DMS 273 (cell line): Measurements from ENCODE around the gene GHR.
"Not testable (repeated sequence)": the region's sequence is repeated elsewhere in the genome, so short reads cannot be mapped to it uniquely, and the experiment has no call there.

ENCODE experiments used
- DNase-seq: peaks from one replicate; lab custom pipeline; 2025; ENCODE audit not compliant: unreplicated experiment; lab: John Stamatoyannopoulos, UW

Gene GHR

GRCh38 chr5:42566652-42567295 is 143.5 kb downstream of the GHR start:
- DNase-seq = no peak

GRCh38 chr5:42569325-42569724 is 146.1 kb downstream of the GHR start:
- DNase-seq = no peak

DNA sequence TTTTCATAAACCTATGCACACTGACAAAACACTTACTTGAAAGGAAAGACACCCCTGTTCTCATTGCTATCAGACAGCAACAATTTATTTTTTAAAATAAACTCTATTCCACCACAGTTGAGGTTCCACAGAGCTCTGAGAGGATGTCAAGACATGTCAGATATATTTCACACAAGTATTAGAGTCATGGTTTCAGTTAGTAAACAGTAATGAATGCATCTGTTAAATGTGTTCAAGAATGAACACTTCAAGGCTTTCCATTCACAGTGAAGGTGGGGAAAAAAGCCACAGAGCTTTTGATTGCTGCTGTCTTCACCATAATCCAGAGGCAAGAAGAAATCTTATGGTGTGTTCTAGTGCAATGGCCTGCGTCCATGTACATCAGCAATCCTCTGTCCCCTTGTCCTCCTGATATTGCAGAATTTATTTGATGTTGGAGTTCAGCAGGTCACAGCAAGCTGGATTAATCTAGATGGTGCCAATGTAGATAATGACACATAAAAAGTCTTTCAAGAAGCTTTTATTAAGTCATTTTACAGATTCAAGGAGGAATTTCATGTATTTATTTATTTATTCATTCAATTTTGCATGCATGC is 146.8 kb downstream of the GHR start:
- DNase-seq = no peak

- no peak for DNase-seq
Observed at GRCh38 chr5:42570966-42571960, 148.0 kb downstream of the GHR start.

GRCh38 chr5:42572313-42572712 is 149.1 kb downstream of the GHR start:
- no peak for DNase-seq

- no peak for DNase-seq
Observed at GRCh38 chr5:42573386-42573785, 150.1 kb downstream of the GHR start.

GRCh38 chr5:42575914-42576313 is 152.7 kb downstream of the GHR start:
- DNase-seq = not testable (repeated sequence)

GRCh38 chr5:42578901-42579300 is 155.7 kb downstream of the GHR start:
- not testable (repeated sequence) for DNase-seq

GRCh38 chr5:42579320-42579719 is 156.1 kb downstream of the GHR start:
- no peak for DNase-seq

- DNase-seq = no peak
Observed at GRCh38 chr5:42581845-42582244, 158.6 kb downstream of the GHR start.

GRCh38 chr5:42582723-42583122 is 159.5 kb downstream of the GHR start:
- DNase-seq = no peak

DNA sequence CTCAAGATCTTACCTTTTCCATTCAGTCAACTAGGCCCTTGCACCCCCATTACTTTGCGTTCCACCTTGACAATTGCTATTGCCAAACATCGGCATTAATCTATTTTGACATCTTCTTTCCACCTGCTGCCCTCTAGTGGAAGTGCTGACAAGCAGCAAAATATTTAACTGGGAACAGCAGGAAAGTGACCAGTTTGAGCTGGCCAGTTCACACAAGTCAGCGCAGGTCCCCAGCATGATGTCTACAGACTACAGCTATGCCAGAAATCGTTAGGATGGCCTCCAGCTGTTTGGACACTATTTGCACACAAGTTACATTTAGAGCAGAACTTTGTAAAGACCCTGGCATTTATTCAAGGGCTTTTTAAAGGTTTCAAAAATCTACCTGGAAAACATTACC is 160.1 kb downstream of the GHR start:
- DNase-seq = peak; percentile 64

DNA sequence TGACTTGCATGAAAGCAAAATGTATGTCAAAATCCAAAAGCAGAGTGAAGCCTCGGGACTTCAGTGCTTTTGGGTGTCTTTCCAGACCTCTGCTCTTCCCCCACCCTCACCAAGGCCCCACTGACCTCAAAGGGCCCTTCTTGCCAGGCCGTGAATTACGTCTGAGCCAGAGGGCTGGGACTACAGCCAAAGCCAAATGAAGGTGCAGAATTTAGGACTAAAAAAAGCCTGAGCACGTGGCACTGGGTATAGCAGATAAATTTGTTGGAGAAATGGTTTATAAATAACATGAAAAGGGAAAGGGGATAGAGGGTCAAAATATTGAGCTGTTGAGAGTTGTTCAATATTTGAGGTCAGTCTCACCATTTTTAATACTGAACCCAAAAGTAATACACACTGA is 163.4 kb downstream of the GHR start:
- DNase-seq = no peak

DNA sequence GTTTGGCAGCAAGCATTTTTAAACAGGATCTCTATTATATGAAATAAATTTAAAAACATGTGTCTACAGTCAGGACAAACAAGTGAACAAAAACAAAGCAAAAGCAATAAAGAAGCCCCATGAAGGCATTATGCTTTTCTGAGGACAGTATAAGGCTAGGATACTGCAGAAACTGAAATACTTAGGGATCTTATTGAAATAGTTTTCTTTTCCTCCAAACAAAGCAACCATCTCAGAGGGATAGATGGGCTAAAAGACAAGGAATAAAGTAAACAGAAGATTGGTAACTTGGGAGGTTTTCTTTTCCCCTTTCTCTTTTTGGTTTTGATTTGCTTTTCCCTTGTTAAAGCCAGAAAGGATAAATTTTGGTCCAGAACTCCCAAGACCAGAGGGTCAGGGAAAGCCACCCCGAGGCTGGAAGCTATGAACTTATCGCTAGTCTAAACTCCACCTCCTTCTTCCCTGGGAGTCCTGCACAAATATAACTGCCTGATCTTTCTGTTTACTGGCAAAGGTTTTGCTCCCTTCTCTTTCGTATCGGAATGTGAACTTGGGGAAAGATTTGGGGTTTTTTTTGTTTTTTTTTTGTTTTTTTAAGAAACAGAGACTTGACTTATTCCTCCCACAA is 164.0 kb downstream of the GHR start:
- no peak for DNase-seq

DNA sequence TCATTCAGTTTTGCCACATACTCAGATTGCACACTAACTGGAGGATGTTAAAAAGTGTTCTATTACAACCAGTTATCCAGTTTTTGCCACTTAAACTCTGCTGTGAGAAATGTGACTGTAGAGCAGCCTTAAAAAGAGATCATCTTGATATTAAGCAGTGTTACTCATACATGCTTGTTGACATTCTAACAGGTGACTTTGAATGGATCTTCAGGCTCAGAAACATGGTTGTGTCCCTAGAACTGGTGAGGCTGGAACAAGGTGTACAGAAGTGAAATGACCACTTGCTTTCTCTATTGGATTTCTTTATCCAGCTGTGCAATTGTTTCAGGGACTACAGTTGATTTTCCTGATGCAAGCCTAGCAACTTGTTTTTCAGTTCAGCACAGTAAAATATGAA is 167.3 kb downstream of the GHR start:
- no peak for DNase-seq

DNA sequence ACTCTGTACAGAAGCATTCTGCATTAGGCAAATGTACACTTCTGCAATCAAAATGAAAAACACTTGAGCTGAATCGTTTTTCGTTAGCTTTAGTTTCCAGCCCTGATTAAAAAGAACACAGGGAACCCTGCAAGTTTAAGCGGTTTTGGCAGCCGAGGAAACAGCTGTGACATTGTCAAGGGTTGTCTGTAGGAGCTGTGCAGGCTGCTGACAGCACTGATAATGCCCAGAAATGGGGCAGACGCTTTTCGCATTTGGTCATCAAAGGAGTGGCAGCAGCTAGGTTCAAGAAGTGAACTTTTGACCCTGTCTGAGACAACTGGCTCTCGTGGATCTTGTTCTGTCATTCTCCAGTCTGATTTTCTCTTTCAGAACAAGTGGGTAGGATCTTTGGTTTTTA is 167.8 kb downstream of the GHR start:
- DNase-seq = no peak

- no peak for DNase-seq
Observed at GRCh38 chr5:42592401-42593140, 169.3 kb downstream of the GHR start.

DNA sequence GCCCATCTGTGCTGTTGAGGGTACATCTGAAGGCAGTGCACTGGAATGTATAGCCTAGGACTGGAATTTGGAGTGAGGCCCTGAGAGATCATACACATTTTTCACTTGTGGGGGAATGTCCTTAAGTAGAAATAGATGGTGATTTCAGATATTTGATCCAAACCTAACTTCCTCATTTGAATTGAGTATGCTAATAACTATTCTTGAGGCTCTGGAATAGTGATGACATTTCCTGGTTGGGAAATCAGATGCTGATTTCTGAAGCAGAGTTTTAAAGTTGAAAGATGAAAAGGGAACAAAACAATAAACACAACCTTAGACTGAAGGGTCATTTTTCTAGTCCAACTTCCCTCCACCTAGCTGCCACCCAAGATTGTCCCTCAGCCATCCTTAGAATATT is 170.4 kb downstream of the GHR start:
- DNase-seq = no peak

DNA sequence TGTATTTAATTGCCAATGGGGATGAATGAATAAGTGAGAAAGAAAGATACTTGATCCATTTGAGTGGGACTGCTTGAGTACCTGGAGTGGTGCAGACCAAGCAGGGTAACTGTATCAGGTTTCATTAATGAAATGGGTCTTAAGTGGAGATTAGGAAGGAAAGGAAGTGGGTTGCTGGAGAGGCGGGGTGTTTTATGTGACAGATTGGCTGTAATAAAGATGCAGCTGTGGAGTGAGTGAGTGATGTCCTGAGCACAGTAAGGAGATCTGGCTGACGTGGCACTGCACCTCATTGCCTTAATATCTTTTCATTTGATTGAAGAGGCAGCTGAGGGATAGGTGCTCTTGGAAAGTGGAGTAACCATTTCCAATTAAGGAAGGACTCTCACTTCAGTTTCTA is 172.4 kb downstream of the GHR start:
- no peak for DNase-seq

GRCh38 chr5:42596817-42597216 is 173.6 kb downstream of the GHR start:
- DNase-seq = no peak
